HCT116 (cell line): ENCODE measurements around the gene SAE1. TPM values are rescaled to one million over a fixed set of nuclear protein-coding genes. Genes with fewer than 3 reads are reported as not detected.

Experiments
- ATAC-seq: fragments of 200-7000 bp; cut with Tn5 transposase; 2 replicates; pipeline ENCODE4 v1.9.1; 2020; ENCODE audit warnings: mild to moderate bottlenecking, moderate library complexity
- BruUV-seq: library from RNA; stranded (reverse); fragments of 400-500 nt; replicated peaks from 2 replicates; lab custom pipeline; 2021; lab: Mats Ljungman, UMichigan
- CTCF ChIA-PET: fragments of 300-600 bp; sonication (Branson Sonifier 250); formaldehyde crosslinking; loops from one replicate; lab custom pipeline; 2021; ENCODE audit warnings: antibody characterized with exemption; lab: Charles Lee
- POLR2A ChIA-PET: fragments of 300-600, 350-600 bp; sonication (Branson Sonifier 250); formaldehyde crosslinking; loops from one replicate; lab custom pipeline; 2021; ENCODE audit warnings: antibody characterized with exemption; lab: Charles Lee
- RAD21 ChIA-PET, 2 experiments: fragments of 300-600 bp; sonication (Branson Sonifier 250); formaldehyde crosslinking; loops; one replicate each; lab custom pipeline; 2023; ENCODE audit warnings: low total read pairs in 2 of 2; ENCODE audit not compliant: uncharacterized antibody in 2 of 2, unreplicated experiment in 2 of 2, low non-redundant PET in 1 of 2; lab: Charles Lee
- DNase-seq: peaks from one replicate; pipeline ENCODE4 v3.0.0-alpha.2; 2010; ENCODE audit warnings: low read depth, low spot score
- H2AFZ ChIP-seq: fragments of 200-600 bp; shearing (Covaris generic), sonication (generic); 2 replicates; pipeline ENCODE4 v1.6.1; 2017; ENCODE audit warnings: low read depth, mixed run types, mixed read lengths, antibody characterized with exemption, low read length; ENCODE audit not compliant: poor library complexity, severe bottlenecking
- H3K27ac ChIP-seq: 2 replicates; pipeline ENCODE4 v1.5.1; 2012; ENCODE audit warnings: low read depth, low read length
- H3K27me3 ChIP-seq: fragments of 200-600 bp; sonication (generic); 2 replicates; pipeline ENCODE4 v1.6.1; 2016; ENCODE audit warnings: mixed run types, low read length, mixed read lengths; ENCODE audit not compliant: insufficient read depth
- H3K36me3 ChIP-seq, 2 experiments: fragments of 200-500 bp in 1 of 2; fragments of 200-600 bp in 1 of 2; sonication (Bioruptor generic) in 1 of 2; sonication (generic) in 1 of 2; 2 replicates each; pipeline versions ENCODE4 v1.5.1 to v1.6.1; 2014 to 2016; ENCODE audit warnings: low read length in 2 of 2, inconsistent platforms in 1 of 2, mixed read lengths in 1 of 2, mixed run types in 1 of 2; ENCODE audit not compliant: insufficient read depth in 2 of 2, control insufficient read depth in 1 of 2
- H3K4me1 ChIP-seq, 2 experiments: fragments of 200-600 bp in 1 of 2; sonication (generic) in 1 of 2; 2 replicates each; pipeline versions ENCODE4 v1.5.1 to v1.6.1; 2012 to 2017; ENCODE audit warnings: low read length in 2 of 2, inconsistent platforms in 1 of 2, mild to moderate bottlenecking in 1 of 2, mixed read lengths in 1 of 2, mixed run types in 1 of 2, moderate library complexity in 1 of 2; ENCODE audit not compliant: insufficient read depth in 2 of 2, control insufficient read depth in 1 of 2
- H3K4me2 ChIP-seq: fragments of 200-600 bp; sonication (generic); 2 replicates; pipeline ENCODE4 v1.6.1; 2017; ENCODE audit warnings: mixed run types, low read length, mixed read lengths
- H3K4me3 ChIP-seq, 2 experiments: fragments of 200-600 bp in 1 of 2; sonication (generic) in 1 of 2; replicated peaks in 1 of 2; 2 replicates each; pipeline ENCODE4 v1.5.1; 2011 to 2016; ENCODE audit warnings: low read length in 2 of 2, control low read depth in 1 of 2, low read depth in 1 of 2, mild to moderate bottlenecking in 1 of 2, mixed read lengths in 1 of 2, mixed run types in 1 of 2
- H3K79me2 ChIP-seq: fragments of 200-600 bp; sonication (generic); 2 replicates; pipeline ENCODE4 v1.6.1; 2017; ENCODE audit warnings: mild to moderate bottlenecking, mixed run types, low read length, moderate library complexity, mixed read lengths; ENCODE audit not compliant: insufficient read depth
- H3K9ac ChIP-seq: fragments of 200-600 bp; sonication (generic); 2 replicates; pipeline ENCODE4 v1.6.1; 2016; ENCODE audit warnings: low read length, mixed read lengths
- H3K9me2 ChIP-seq: fragments of 200-600 bp; sonication (generic), shearing (Covaris generic); 2 replicates; pipeline ENCODE4 v1.6.1; 2017; ENCODE audit warnings: mixed run types, mild to moderate bottlenecking, moderate library complexity; ENCODE audit not compliant: insufficient read depth
- H3K9me3 ChIP-seq, 2 experiments: fragments of 200-500 bp in 1 of 2; fragments of 200-600 bp in 1 of 2; sonication (Bioruptor generic) in 1 of 2; sonication (generic) in 1 of 2; 2 replicates each; pipeline ENCODE4 v1.6.1; 2014 to 2017; ENCODE audit warnings: low read length in 2 of 2, mixed read lengths in 2 of 2, inconsistent platforms in 1 of 2, low read depth in 1 of 2, mild to moderate bottlenecking in 1 of 2, mixed run types in 1 of 2, moderate library complexity in 1 of 2; ENCODE audit not compliant: control insufficient read depth in 1 of 2, insufficient read depth in 1 of 2
- H4K20me1 ChIP-seq: fragments of 200-600 bp; sonication (generic), shearing (Covaris generic); 2 replicates; pipeline ENCODE4 v1.6.1; 2017; ENCODE audit warnings: mixed run types, mild to moderate bottlenecking, moderate library complexity; ENCODE audit not compliant: insufficient read depth
- CTCF ChIP-seq, 3 experiments: fragments of 200-600 bp in 1 of 3; sonication (generic) in 1 of 3; IDR thresholded peaks in 2 of 3; conservative IDR thresholded peaks in 1 of 3; 2 replicates each; pipeline ENCODE4 v1.5.1; 2012 to 2017; ENCODE audit warnings: low read depth in 2 of 3, low read length in 2 of 3, antibody characterized with exemption in 1 of 3, borderline replicate concordance in 1 of 3, control low read depth in 1 of 3, mild to moderate bottlenecking in 1 of 3, mixed read lengths in 1 of 3, mixed run types in 1 of 3, moderate library complexity in 1 of 3; ENCODE audit not compliant: insufficient read depth in 1 of 3
- EGR1 ChIP-seq: IDR thresholded peaks from 2 replicates; pipeline ENCODE4 v1.6.1; 2012; ENCODE audit warnings: low read depth
- EZH2 ChIP-seq: fragments of 200-600 bp; sonication (generic); IDR thresholded peaks from 2 replicates; pipeline ENCODE4 v1.6.1; 2017; ENCODE audit warnings: antibody characterized with exemption, mixed run types
- EZH2phosphoT487 ChIP-seq: fragments of 200-600 bp; IDR thresholded peaks from 2 replicates; pipeline ENCODE4 v1.6.1; 2018; ENCODE audit warnings: antibody characterized with exemption, borderline replicate concordance
- JUND ChIP-seq: IDR thresholded peaks from 2 replicates; pipeline ENCODE4 v1.6.1; 2012
- POLR2A ChIP-seq: IDR thresholded peaks from 2 replicates; pipeline ENCODE4 v1.7.0; 2011; ENCODE audit warnings: borderline replicate concordance; ENCODE audit not compliant: insufficient read depth, insufficient read length; ENCODE audit errors: extremely low read depth
- RAD21 ChIP-seq: IDR thresholded peaks from 2 replicates; pipeline ENCODE4 v1.6.1; 2012; ENCODE audit warnings: low read depth, mild to moderate bottlenecking
- SIN3A ChIP-seq: IDR thresholded peaks from 2 replicates; pipeline ENCODE4 v1.6.1; 2012; ENCODE audit warnings: low read depth
- SRF ChIP-seq: IDR thresholded peaks from 2 replicates; pipeline ENCODE4 v1.6.1; 2012; ENCODE audit warnings: low read depth
- ZBTB33 ChIP-seq: IDR thresholded peaks from 2 replicates; pipeline ENCODE4 v1.6.1; 2011; ENCODE audit warnings: mild to moderate bottlenecking, low read length, moderate library complexity; ENCODE audit not compliant: insufficient replicate concordance; ENCODE audit errors: extremely low read depth
- ZFX ChIP-seq: fragments of 450-650 bp; IDR thresholded peaks from 2 replicates; pipeline ENCODE4 v1.6.1; 2017
- ZNF274 ChIP-seq: fragments of 200-500 bp; sonication (Bioruptor generic); IDR thresholded peaks from 2 replicates; pipeline ENCODE4 v1.6.1; 2014; ENCODE audit warnings: mild to moderate bottlenecking, low read depth, low read length, inconsistent platforms
- intact Hi-C: fragments of 100-400 bp; cut with micrococcal nuclease; formaldehyde crosslinking; loops from 2 replicates; pipeline ENCODE4 v1.10.0; 2022
- total RNA-seq: library from RNA; stranded (reverse); gene quantifications from one replicate; pipeline ENCODE4 v1.2.1, GENCODE V29; 2021; ENCODE audit not compliant: unreplicated experiment

SAE1 gene
- total RNA-seq, 1 experiment from 2014 or later = 213 TPM

- ChIA-PET RAD21 (no interaction called here), POLR2A (interaction anchor here (0.7 to 1.4 kb wide), 2 partner anchors 10 to 11 kb away, joined by 3 to 8 read pairs; no protein-coding TSS in a partner anchor), CTCF (no interaction called here)
- Histone ChIP-seq H3K9me2 (no peaks in the 10 kb centered on the region), H3K27ac (no peak overlapping the region), H3K27me3 (no peaks in the 10 kb centered on the region), H3K79me2 (no peaks in the 10 kb centered on the region), H3K4me2 (no peak overlapping the region), H3K4me1 (peaks cover 0 to 4% of the 10 kb centered on the region in 2 experiments; a peak in 2 of 4 replicates), H4K20me1 (no peaks in the 10 kb centered on the region), H3K36me3 (peaks cover 0 to 10% of the 10 kb centered on the region in 2 experiments; a peak in 1 of 4 replicates), H3K4me3 (no peak overlapping the region), H3K9ac (no peak overlapping the region), H2AFZ (no peak overlapping the region), H3K9me3 (no peaks in the 10 kb centered on the region)
- BruUV-seq = no TSS peak
- DNase-seq = no peak
- ATAC-seq = no peak
- intact Hi-C loops = no loop called here
- TF ChIP-seq ZFX (no peak), SRF (no peak), EZH2phosphoT487 (no peak), ZBTB33 (no peak), ZNF274 (no peak), EGR1 (no peak), JUND (no peak), CTCF (IDR thresholded peaks at IDR 0.05 in 2 of 3, conservative IDR thresholded peaks at IDR 0.05 in 1 of 3; ENCODE audit: borderline replicate concordance in 1 of 3, insufficient read depth in 1 of 3, low read depth in 2 of 3, low read length in 2 of 3) (no peak), POLR2A (no peak), RAD21 (no peak), EZH2 (no peak), SIN3A (no peak)
Measured at GRCh38 chr19:47215581-47215980, 84.9 kb downstream of the SAE1 start.
